ENCODE data around the gene FAM83C.

DNA sequence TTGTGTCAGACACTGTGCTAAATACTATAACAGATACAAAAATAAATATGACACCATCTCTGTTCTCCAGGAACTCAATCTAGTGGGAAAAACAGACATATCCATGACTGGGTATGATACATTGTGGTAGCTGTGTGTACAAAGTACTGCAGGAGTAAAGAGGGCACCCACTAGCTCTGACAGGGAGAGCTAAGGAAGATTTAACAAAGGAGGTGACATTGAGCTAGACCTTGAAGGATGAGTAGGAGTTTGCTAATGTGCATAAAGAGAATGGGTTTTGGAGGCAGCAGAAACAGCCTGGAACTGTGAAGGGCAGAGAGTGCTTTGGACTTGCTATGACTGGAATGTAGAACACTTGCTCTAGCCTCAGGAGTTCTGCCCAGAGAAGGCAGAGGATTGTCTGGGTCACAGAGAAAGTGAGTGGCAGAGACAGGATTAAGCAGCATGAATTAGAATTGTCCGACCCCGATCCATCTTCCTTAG, 51.4 kb downstream of the FAM83C start:
- no peak for TF ChIP-seq POLR2A (IDR thresholded peaks at IDR 0.05)
- TF ChIP-seq, protein P1, sequence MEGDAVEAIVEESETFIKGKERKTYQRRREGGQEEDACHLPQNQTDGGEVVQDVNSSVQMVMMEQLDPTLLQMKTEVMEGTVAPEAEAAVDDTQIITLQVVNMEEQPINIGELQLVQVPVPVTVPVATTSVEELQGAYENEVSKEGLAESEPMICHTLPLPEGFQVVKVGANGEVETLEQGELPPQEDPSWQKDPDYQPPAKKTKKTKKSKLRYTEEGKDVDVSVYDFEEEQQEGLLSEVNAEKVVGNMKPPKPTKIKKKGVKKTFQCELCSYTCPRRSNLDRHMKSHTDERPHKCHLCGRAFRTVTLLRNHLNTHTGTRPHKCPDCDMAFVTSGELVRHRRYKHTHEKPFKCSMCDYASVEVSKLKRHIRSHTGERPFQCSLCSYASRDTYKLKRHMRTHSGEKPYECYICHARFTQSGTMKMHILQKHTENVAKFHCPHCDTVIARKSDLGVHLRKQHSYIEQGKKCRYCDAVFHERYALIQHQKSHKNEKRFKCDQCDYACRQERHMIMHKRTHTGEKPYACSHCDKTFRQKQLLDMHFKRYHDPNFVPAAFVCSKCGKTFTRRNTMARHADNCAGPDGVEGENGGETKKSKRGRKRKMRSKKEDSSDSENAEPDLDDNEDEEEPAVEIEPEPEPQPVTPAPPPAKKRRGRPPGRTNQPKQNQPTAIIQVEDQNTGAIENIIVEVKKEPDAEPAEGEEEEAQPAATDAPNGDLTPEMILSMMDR (IDR thresholded peaks at IDR 0.05), result no peak

All from Peyer's patch (tissue), 4 donors.